HG02571 (cell line): ENCODE data around the gene KCTD13.
"Not testable (repeated sequence)": the region's sequence is repeated elsewhere in the genome, so short reads cannot be mapped to it uniquely, and the experiment has no call there.

ENCODE experiments used
- ATAC-seq: cut with Tn5 transposase; IDR thresholded peaks from one replicate; pipeline ENCODE4 v1.9.1; 2021; ENCODE audit warnings: mild to moderate bottlenecking, moderate library complexity; ENCODE audit not compliant: unreplicated experiment

Gene KCTD13, protein sequence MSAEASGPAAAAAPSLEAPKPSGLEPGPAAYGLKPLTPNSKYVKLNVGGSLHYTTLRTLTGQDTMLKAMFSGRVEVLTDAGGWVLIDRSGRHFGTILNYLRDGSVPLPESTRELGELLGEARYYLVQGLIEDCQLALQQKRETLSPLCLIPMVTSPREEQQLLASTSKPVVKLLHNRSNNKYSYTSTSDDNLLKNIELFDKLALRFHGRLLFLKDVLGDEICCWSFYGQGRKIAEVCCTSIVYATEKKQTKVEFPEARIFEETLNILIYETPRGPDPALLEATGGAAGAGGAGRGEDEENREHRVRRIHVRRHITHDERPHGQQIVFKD

DNA sequence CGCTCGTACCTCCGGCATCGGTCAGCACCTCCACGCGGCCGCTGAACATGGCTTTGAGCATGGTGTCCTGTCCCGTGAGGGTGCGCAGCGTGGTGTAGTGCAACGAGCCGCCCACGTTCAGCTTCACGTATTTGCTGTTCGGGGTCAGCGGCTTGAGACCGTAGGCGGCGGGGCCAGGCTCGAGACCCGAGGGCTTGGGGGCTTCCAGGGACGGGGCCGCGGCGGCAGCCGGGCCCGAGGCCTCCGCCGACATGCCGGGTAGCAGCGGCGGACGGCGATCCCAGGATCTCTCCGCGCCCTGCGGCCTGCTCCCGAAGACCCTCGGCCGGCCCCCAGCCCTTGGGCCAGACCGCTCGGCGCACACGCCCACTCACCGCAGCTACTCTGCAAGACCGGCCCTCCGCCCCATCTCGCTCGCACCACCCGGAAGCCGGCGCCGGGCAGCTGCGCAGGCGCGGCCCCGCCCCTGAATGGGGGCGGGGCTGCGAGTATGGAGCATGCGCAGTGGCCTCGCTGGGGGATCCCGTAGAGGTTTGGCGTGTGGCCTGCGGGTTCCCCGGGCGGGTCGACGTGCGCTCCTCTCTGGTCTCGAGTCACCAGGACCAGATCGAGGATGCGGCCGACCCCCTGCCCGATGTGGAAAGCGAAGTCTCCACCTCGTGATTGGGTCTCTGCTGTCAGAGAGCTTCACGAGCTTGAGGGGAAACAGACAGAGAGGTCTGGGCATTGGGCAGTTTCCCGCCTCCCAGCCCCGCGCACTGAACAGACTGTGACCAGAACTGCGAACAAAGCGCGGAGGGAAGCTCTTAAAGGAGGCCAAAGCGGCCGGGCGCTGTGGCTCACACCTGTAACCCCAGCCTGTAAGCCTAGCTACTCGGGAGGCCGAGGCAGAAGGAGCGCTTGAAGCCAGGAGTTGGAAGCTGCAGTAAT is at the start of gene KCTD13:
TSS of gene KCTD13 (minus strand) at position 446 of the 930 bp plus-strand sequence. CDS start at position 253, 193 bp downstream.
- peak; percentile 86 for ATAC-seq

DNA sequence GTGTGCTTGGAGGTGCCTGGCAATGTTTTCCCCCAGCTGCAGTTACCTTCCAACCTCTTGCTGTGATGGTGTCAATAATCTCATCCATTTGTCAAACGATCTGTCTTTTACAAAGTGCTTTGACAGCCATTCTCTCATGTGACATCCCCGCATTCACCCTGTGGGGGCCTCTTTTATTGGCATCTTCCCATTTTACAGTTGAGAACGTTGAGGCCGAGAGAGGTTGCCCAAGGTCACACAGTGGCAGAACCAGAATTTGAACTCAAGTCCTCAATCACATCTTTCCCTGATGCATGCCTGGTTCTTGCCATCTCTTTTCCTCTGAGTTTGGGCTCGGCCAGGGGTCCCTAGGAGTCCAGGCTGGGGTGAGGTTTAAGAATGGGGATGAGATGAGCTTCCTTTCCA is 49.1 kb upstream of the KCTD13 start:
- no peak for ATAC-seq

DNA sequence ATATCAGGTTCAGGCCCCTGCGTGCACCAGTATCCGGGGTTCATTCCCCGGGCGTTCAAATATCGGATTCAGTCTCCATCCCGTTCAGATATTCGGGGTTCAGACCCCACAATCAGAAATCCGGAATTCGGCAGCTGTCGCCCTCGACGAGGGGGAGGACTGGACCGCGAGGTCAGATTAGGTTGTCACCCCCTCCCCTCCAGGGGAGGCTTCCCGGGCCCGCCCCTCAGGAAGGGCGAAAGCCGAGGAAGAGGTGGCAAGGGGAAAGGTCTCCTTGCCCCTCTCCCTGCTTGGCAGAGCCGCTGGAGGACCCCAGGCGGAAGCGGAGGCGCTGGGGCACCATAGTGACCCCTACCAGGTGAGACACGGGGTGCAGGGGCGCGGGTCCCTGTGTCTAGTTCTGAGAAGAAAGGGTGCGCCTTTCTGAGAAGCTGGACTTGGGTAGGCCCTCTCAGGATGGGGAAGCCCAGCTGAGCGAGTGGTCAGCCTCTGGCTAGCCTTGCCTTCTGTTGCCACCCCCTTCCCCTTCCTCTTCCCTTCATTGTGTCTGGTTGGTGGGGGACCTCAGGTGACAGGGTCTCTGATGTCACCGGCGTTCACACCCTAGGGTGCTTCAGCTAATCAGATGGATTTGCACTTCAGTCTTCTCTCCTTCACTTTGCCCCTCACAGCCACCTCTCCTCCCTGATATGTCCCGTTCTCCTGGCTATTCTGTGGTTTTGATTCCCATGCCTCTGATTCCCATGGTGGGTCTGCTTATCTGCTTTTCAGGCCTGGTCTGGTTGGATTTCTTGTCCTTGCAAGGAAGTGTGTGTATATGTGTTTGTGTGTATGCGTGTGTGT is 48.5 kb upstream of the KCTD13 start:
- ATAC-seq = no peak

DNA sequence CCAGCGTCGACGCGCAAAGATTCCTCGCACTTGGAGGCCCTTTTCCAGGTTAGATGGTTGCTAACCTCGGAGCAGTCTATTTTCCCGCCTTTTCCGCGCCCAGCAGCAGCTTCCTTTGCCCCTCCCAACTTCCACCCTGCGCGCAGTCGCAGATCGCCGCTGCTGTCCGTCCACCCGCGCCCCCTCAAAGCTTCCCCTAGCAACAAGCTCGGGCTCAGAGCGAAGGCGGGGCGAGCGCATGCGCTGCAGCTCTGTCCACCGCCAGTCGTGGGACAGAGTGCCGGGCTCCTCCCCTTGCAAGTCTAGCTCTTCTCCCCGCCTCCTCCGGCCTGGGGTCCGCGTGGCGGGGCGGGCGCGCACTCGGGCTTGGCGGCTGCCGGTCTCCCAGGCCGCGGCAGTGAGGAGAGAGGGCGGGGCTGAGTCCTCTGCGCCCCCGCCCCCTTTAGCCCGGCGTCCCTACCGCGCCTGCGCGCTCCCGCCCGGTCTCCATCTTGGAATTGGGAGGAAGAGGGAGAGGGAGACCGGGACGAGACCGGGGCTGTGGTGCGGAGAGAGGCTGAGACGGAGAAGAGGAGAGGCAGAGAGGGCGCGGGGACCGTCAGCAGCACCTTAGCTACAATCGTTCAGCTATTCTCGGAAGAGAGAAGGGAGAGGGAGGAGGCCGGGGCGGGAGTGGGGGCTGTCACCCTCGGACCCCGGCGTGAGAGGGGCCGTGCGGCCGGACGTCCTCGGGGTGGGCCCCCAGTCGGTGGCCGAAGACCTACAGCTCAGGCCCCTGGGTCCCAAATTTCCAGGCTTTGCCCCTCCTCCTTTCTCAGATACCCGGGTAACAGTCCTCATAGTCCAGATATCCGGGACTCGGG is 47.6 kb upstream of the KCTD13 start, which contains the start of gene TAOK2:
TSS of gene TAOK2 (plus strand) at position 485 of the 863 bp plus-strand sequence. CDS start 3,905 bp downstream, outside the sequence.
- peak; percentile 91 for ATAC-seq

DNA sequence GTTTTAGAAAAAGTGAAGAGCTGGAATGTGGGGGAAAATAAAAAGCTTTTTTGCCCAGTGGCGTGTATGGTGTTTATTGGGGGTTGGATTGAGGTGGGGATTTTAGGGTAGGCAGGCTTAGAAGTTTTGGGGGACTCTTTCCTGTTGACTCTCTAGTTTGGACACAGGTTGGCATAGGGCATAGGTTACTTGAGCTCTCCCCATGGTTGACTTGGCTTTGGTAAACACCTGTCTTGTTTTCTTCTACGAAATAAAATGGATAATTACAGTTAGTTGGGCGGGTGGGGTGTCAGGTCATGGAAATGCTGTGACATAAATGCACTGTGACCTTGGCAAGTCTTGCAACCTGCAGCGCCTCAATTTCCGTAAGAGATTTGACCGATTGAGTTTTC is 47.0 kb upstream of the KCTD13 start:
- ATAC-seq = no peak

DNA sequence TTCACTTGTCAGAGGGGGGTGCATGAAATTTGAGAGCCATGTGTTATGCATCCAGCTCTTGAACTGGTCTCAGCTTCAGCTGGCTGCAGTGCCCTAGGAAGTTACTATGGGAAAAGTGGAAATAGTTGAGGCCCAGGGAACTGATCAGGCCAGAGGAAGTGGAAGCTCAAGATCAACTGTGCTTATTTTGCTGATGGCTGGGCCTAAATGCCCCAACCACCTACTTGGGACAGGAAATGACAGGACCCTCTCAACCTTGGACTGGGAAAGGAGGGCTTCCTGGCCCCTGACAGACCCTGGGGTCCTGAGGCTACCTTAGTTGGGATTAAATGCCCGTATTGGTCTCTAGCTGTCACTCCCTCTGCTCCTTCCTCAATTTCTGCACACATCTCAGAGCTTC is 46.5 kb upstream of the KCTD13 start:
- ATAC-seq = no peak

DNA sequence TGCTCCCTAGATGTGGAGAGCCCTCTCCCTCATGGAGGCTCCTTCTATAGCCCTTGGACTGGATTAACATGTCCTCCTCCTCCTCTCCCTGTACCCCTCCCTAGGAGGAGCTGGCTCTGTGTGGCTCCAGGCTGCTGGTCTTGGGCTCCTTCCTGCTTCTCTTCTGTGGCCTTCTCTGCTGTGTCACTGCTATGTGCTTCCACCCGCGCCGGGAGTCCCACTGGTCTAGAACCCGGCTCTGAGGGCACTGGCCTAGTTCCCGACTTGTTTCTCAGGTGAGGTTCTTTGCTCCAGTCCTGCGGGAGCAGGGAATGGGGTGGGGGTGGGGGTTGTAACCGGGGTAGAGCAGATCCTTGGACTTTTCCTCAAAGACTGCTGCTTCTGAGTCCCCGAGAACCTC is 45.3 kb upstream of the KCTD13 start:
- no peak for ATAC-seq

DNA sequence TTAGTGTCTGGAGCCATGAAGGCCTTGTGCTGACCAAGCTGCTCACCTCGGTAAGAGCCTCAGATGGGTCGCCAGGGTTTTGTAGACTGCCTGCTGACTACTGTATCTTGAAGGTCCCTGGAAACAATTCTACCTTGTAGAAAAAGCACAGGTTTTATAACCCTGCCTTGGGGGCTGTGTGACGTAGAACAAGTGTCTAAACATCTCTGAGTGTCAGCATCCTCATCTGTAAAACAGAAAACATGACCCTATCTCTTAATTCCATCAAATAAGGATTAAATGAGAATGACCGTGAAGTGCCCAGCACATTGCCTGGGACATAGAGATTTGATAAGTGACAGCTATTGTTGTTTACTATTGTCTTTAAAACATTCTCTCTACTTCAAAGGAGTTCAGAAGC is 42.2 kb upstream of the KCTD13 start:
- no peak for ATAC-seq

DNA sequence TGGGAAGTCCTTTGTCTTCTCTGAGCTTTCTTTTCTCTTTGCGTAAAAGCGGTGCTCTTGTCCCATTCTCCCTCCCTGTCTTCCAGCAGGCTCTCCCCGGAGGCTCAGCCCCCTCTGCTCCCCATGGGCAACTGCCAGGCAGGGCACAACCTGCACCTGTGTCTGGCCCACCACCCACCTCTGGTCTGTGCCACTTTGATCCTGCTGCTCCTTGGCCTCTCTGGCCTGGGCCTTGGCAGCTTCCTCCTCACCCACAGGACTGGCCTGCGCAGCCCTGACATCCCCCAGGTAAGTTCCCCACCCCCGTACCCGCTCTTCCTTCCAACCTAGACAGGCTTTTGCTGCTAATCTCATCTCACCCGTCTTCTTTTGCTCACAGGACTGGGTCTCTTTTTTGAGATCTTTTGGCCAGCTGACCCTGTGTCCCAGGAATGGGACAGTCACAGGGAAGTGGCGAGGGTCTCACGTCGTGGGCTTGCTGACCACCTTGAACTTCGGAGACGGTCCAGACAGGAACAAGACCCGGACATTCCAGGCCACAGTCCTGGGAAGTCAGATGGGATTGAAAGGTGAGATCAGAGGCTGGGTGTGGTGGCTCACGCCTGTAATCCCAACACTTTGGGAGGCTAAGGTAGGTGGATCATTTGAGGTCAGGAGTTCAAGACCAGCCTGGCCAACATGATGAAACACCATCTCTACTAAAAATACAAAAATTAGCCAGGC is 37.2 kb upstream of the KCTD13 start:
- no peak for ATAC-seq

DNA sequence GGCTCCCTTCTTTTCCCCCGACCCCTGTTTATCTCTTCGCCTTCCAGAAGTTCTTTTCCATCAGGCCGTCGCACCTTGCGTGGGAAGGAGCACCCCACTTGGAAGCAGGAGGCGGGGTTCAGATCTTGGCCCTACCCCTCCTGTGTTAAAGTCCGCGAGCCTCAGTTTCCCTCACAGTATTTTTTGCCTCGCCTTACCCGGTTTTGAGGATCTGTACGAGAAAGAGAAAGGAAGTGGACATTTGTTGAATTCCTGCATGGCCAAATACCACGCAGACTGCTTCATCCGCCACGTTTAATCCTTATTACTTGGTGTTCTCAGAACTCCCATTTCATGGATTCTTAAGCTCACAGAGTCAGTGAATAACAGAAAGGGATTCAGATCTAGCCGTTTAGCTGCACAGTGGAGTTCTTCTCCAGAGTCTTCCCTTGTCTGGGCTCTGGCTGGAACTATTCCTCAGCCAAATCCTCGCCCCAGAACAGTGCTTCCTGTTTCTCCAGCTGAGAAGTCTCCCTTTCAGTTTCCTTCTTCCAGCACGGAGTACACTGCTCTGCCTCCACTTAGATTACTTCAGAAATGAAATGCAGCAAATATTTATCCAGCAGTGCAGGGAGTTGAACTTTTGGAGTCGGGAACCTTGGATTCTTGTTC is 36.4 kb upstream of the KCTD13 start:
- no peak for ATAC-seq

DNA sequence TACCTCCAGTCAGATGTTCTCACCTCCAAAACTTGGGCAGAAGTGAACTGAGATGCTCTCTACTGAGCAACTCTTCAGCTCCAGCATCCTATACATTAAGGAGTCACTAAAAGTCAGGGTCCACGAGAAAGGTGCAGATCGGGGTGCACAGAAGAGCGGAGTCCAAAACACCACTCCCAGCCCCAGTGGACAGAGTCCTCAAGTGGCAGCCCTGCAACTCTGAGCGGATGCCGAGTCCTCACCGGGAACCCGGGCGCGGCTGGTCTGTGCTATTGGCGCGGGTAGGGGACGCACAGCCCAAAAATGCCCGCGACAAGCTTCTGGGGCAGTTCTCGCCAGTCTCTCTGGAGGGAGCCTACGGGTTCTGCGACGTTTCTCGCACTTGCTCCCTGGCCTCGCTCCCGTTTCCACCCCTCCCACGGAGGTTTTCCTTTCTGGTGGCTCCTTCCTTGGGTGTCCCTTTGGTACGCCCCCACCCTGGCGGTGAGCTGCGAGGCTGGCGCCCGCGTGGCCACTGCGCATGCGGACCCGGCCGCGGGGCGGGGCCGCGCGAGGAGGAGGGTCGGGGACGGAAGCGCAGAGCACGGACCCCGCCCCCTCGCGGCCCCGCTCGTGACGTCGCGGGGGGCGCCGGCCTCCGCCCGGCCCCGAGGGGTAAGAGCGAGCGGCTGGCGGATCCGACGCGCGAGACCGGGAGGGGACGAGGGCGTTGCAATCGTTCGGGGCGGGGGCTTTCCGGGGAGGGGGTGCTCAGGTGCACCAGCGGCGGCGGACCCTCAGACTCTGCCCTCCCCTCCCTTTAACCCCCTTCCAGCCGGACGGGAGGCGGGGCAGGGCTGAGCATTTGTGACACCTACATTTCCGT is 35.7 kb upstream of the KCTD13 start, which contains the start of gene TMEM219:
TSS of gene TMEM219 (plus strand) at position 601 of the 865 bp plus-strand sequence. CDS start 1,065 bp downstream, outside the sequence.
- ATAC-seq = peak; percentile 84

DNA sequence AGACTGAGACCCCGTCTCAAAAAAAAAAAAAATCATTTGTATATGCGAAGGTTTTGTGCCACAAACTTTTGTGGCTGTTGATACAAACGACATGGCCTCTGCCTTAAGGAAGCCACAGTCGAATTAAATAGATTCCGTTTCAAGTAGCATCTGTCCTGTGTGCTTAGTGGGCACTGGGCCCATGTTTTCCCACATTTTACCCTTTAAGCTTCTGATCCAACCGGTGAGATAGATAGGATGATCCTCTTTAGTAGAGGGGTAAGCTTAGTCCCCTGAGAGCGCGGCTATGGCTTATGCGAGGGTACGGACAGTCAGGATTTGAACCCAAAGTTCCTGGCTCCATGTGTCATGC is 35.1 kb upstream of the KCTD13 start:
- ATAC-seq = no peak

DNA sequence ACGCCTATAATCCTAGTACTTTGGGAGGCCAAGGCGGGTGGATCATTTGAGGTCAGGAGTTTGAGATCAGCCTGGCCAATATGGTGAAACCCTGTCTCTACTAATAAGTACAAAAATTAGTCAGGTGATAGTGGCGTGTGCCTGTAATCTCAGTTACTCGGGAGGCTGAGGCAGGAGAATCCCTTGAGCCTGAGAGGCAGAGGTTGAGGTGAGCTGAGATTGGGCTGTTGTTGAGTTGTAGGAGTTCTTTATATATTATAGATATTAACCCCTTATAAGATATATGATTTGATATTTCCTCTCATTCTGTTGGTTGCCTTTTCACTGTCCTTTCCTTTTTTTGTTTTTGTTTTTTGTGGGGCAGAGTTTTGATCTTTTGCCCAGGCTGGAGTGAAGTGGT is 33.8 kb upstream of the KCTD13 start:
- ATAC-seq = not testable (repeated sequence)

DNA sequence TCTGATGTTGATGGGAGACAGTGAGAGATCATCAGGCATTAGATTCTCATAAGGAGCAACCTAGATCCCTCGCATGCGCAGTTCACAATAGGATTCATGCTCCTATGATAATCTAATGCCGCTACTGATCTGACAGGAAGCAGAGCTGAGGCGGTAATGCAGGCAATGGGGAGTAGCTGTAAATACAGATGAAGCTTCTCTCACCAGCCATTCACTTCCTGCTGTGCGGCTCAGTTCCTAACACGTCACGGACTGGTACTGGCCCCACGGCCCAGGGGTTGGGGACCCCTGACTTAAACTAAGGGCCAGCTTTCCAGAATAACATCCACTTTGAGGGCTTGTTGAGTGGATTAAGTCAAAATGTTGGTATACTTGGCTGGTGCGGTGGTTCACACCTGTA is 33.3 kb upstream of the KCTD13 start:
- no peak for ATAC-seq

DNA sequence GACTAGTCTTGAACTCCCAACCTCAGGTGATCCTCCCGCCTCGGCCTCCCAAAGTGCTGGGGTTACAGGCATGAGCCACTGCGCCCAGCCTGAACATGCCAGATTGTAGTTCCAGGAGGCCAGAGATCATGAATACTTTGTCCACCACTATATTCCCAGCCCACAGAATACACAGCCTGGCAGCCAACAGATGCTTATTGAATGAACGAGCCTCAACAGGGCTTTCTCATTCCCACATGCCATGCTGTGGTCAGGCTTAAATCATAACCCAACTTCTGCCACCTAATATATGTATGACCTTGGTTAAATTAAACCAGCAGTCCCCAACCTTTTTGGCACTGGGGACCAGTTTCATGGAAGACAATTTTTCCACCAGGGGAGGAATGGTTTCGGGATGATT is 32.7 kb upstream of the KCTD13 start:
- ATAC-seq = no peak

DNA sequence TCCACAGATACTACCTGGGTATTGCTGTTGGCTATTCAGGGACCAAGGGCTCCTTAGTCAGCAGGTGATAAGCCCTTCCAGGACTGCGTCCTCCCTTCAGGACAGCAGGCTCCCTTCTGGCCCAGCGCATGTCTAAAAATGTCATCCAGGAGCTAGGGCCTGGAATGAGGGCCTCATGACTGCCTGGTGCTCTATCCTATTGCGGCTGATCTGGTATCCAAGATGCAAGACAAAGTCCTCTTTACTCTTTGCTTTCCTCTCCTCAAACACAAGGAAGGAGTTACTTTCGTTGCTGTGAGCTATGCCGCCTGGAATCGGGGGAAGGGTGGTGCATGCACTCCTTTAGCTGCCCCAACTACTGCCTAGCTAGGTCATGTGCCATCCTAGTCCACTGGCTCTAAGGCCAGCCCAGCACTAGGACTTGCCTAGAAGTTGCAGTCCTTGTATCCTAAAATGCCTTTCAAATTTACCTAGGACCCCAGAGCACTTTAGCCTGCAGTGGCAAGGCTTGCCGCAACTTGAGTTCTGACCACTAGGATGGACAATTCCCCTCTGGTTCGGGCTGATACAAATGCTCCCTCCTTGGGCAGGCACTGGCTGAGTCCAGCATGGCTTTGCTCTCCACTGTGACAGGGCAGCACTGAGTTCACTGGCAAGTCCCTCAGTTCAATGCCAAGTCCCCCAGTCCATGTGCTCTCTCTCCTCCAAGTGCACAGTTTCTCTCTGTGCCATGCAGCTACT is 25.8 kb upstream of the KCTD13 start:
- ATAC-seq = no peak

DNA sequence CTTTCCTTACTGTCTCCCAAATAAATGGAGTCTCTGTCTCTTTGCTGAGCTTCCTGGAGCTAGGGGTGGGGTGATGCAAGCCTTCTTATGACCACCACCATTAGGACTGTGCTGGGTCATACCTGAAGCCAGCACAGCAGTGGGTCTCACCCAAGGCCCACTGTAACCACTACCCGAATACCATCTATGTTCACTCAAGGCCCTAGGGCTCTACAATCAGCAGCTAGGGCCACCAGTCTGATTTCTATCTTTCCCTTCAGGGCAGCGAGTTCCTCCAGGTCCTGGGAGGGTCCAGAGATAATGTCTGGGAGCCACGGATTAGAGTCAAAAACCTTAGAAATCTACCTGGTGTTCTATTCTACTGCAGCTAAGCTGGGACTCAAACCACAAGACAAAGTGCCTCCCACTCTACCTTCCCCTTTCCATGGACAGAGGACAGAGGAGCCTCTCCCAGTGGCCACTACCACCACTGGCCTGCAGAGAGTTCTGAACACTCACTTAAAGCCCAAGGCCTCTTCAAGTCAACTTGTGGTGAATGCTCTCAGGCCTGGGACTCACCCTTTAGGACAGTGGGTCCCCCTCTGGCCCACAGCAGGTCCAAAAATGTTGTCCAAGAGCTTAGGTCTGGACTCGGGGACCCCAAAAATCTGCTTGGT is 24.9 kb upstream of the KCTD13 start:
- no peak for ATAC-seq
